Sigmoid colon (tissue), 7 donors: ENCODE measurements around the gene ELOVL1. TPM values are rescaled to one million over a fixed set of nuclear protein-coding genes. Genes with fewer than 3 reads are reported as not detected.
"Not testable (repeated sequence)": the region's sequence is repeated elsewhere in the genome, so short reads cannot be mapped to it uniquely, and the experiment has no call there.

Source experiments
- DNase-seq: peaks from one replicate; pipeline ENCODE4 v3.0.0-alpha.2; 2019
- H3K27ac ChIP-seq, 4 donors: fragments of 200-600 bp; sonication (generic); one replicate each; pipeline ENCODE4 v1.5.1; 2016 to 2019; ENCODE audit warnings: mild to moderate bottlenecking in 1 of 4
- H3K27me3 ChIP-seq, 3 donors: fragments of 200-600 bp; sonication (generic); one replicate each; pipeline ENCODE4 v1.5.1; 2019; ENCODE audit warnings: mild to moderate bottlenecking in 1 of 3
- H3K36me3 ChIP-seq, 4 donors: fragments of 200-600 bp; sonication (generic); one replicate each; pipeline ENCODE4 v1.5.1; 2016 to 2019
- H3K4me1 ChIP-seq, 4 donors: fragments of 200-600 bp; sonication (generic); one replicate each; pipeline ENCODE4 v1.5.1; 2017 to 2019
- H3K4me3 ChIP-seq, 4 donors: fragments of 200-600 bp; sonication (generic); one replicate each; pipeline ENCODE4 v1.5.1; 2017 to 2019; ENCODE audit warnings: mild to moderate bottlenecking in 2 of 4, moderate library complexity in 1 of 4
- H3K9me3 ChIP-seq, 4 donors: fragments of 200-600 bp in 3 of 4; sonication (generic) in 3 of 4; one replicate each; pipeline versions ENCODE4 v1.5.1 to v1.6.1; 2013 to 2019
- CTCF ChIP-seq, 4 experiments: fragments of 450-650 bp in 3 of 4; fragments of 200-600 bp in 1 of 4; IDR thresholded peaks; one replicate each; pipeline ENCODE4 v1.5.1; 2016 to 2019; ENCODE audit warnings: antibody characterized with exemption in 4 of 4, mild to moderate bottlenecking in 3 of 4, moderate library complexity in 2 of 4
- EP300 ChIP-seq, 4 donors: sonication (generic); formaldehyde crosslinking; IDR thresholded peaks; one replicate each; pipeline ENCODE4 v1.6.1; 2017; ENCODE audit warnings: antibody characterized with exemption in 4 of 4
- POLR2A ChIP-seq, 2 donors: fragments of 450-650 bp; IDR thresholded peaks; one replicate each; pipeline ENCODE4 v1.6.1; 2016; ENCODE audit warnings: antibody characterized with exemption in 2 of 2, mild to moderate bottlenecking in 2 of 2, moderate library complexity in 2 of 2
- POLR2AphosphoS5 ChIP-seq, 4 donors: sonication (generic); formaldehyde crosslinking; IDR thresholded peaks; one replicate each; pipeline ENCODE4 v1.6.1; 2017; ENCODE audit warnings: antibody characterized with exemption in 4 of 4
- WGBS, 2 donors: extraction: QIAGEN DNeasy Blood & Tissue Kit; methylation state at CpG; one replicate each; pipeline ENCODE4 v1.1.7; 2013; 5-methylcytosine and 5-hydroxymethylcytosine counted together
- intact Hi-C: fragments of 100-400 bp; cut with DNase I; formaldehyde crosslinking; loops from one replicate; pipeline ENCODE4 v1.15.1; 2023
- polyA plus RNA-seq, 3 donors: library from polyadenylated mRNA; stranded (reverse); fragments of 200-250 nt; gene quantifications; one replicate each; pipeline ENCODE4 v1.2.3, GENCODE V29; 2013
- total RNA-seq, 4 donors: library from RNA; depleted of rRNA; stranded (reverse); fragments of >200 nt; gene quantifications; one replicate each; pipeline ENCODE4 v1.1.0, GENCODE V29; 2016
- donor health status: healthy with polysubstance abuse.
- donor health status: Bipolar disorder and iron deficiency.
- donor health status: healthy.

ELOVL1 gene
- total RNA-seq: 10 to 100 TPM; 26.8 to 39.6 (median 29.5) TPM
- polyA plus RNA-seq: 100 to 1,000 TPM in 1 of 3 donors, 10 to 100 TPM in 2; 43.2 to 155 (median 63.6) TPM

GRCh38 chr1:43367904-43368645, at the start of gene ELOVL1:
Gene ELOVL1 (minus strand): TSS chr1:43368011. CDS start chr1:43365609, 2,402 bp downstream.
- H3K27me3 ChIP-seq: no peaks in the 10 kb centered on the region
- DNase-seq: peak; percentile 95
- H3K9me3 ChIP-seq: no peaks in the 10 kb centered on the region
- peaks cover 12 to 27% (median 24%) of the 10 kb centered on the region in 4 donors for H3K36me3 ChIP-seq
- H3K4me3 ChIP-seq: peak within 1 kb of the TSS; percentile 86 to 89 (median 88)
- peak in 1 of 2 donors; percentile 72 for TF ChIP-seq POLR2A (IDR thresholded peaks at IDR 0.05)
- peak in 1 of 4 experiments; percentile 29 for TF ChIP-seq CTCF (IDR thresholded peaks at IDR 0.05)
- TF ChIP-seq EP300 (IDR thresholded peaks at IDR 0.05): no peak
- peak; percentile 56 to 90 (median 76) for TF ChIP-seq POLR2AphosphoS5 (IDR thresholded peaks at IDR 0.05)
- 1% methylated on average over 58 of the region's 58 CpGs for WGBS, 2 donors
- intact Hi-C loops: loop anchor here (1.0 to 2.0 kb wide), 2 partner anchors 23 to 141 kb away; no protein-coding TSS in a partner anchor
- H3K27ac ChIP-seq: peak within 1 kb of the TSS; percentile 92 to 96 (median 94)
- peaks cover 0 to 29% (median 24%) of the 10 kb centered on the region in 4 donors for H3K4me1 ChIP-seq

DNA sequence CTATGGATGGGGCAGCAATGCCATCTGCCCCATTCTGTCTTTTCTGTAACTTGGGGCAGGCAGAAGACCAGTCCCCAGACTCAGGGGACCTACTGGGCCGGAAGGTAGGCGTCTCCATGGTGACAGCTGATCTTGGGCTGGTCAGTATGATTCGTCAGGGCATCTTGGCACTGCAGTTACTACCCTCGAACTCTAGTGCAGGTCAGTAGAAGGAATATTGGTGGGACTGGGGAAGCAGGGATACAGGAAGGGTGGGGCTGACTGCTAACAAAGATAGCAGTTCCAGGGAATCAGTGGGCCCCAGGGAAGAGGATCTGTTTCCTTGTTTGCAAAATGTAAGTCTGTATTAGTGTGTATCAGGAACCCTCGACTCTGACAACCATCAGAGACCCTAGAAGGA, 48.1 kb upstream of the ELOVL1 start:
- no peak overlapping the region for H3K4me3 ChIP-seq
- no peak for TF ChIP-seq EP300 (IDR thresholded peaks at IDR 0.05)
- H3K9me3 ChIP-seq: no peaks in the 10 kb centered on the region
- no peak for DNase-seq
- peaks cover 35 to 69% (median 50%) of the 10 kb centered on the region in 4 donors for H3K36me3 ChIP-seq
- intact Hi-C loops: no loop called here
- H3K27me3 ChIP-seq: no peaks in the 10 kb centered on the region
- 64 to 79% methylated on average over 5 of the region's 5 CpGs for WGBS, 2 donors
- no peaks in the 10 kb centered on the region for H3K4me1 ChIP-seq
- H3K27ac ChIP-seq: no peak overlapping the region

- H3K36me3 ChIP-seq: peaks cover 24 to 65% (median 41%) of the 10 kb centered on the region in 4 donors
- no peak for TF ChIP-seq POLR2A (IDR thresholded peaks at IDR 0.05)
- TF ChIP-seq CTCF (IDR thresholded peaks at IDR 0.05): peak; percentile 40 to 56 (median 44)
- TF ChIP-seq POLR2AphosphoS5 (IDR thresholded peaks at IDR 0.05): no peak
- TF ChIP-seq EP300 (IDR thresholded peaks at IDR 0.05): no peak
- H3K27me3 ChIP-seq: no peaks in the 10 kb centered on the region
- H3K4me1 ChIP-seq: no peaks in the 10 kb centered on the region
- WGBS, 2 donors: 85 to 86% methylated on average over 5 of the region's 5 CpGs
- intact Hi-C loops: loop anchor here (1.0 kb wide), 1 partner anchor 187 kb away; no protein-coding TSS in a partner anchor
- H3K9me3 ChIP-seq: no peaks in the 10 kb centered on the region
- DNase-seq: no peak
- H3K27ac ChIP-seq: no peak overlapping the region
- H3K4me3 ChIP-seq: no peak overlapping the region
Observed at GRCh38 chr1:43414634-43415223, 46.9 kb upstream of the ELOVL1 start.

- H3K36me3 ChIP-seq: peaks cover 11 to 65% (median 34%) of the 10 kb centered on the region in 4 donors
- DNase-seq, H3K4me1 ChIP-seq, intact Hi-C loops, H3K27ac ChIP-seq, H3K9me3 ChIP-seq, H3K4me3 ChIP-seq, H3K27me3 ChIP-seq: not testable (repeated sequence)
- 95 to 99% methylated on average over 1 of the region's 1 CpG for WGBS, 2 donors
Observed at GRCh38 chr1:43413426-43413825, 45.6 kb upstream of the ELOVL1 start.

DNA sequence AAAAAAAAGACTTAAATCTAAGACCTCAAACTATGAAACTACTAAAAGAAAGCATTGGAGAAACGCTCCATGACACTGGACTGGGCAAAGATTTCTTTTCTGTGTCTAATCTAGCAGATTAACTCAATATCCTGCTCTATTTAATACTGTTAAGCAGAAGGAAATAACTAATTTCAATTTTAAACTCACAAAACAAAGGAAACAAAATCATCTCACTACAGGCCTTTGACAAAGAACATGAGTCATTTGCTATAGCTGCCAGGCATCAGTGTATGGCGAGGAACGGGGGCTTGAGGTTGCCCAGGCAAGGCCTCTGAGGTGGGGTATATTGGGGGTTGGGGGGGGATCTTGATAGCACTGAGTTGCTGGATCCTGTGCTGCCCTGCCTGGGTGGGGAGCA, 42.8 kb upstream of the ELOVL1 start:
- Histone ChIP-seq H3K4me3 (no peak overlapping the region), H3K4me1 (no peaks in the 10 kb centered on the region), H3K9me3 (no peaks in the 10 kb centered on the region), H3K27ac (no peak overlapping the region), H3K36me3 (peaks cover 4 to 59% (median 31%) of the 10 kb centered on the region in 4 donors), H3K27me3 (no peaks in the 10 kb centered on the region)
- intact Hi-C loops: no loop called here
- DNase-seq: no peak
- TF ChIP-seq CTCF (IDR thresholded peaks at IDR 0.05) (no peak), POLR2AphosphoS5 (IDR thresholded peaks at IDR 0.05) (no peak), POLR2A (IDR thresholded peaks at IDR 0.05) (no peak), EP300 (IDR thresholded peaks at IDR 0.05) (no peak)
- 95 to 99% methylated on average over 3 of the region's 3 CpGs for WGBS, 2 donors
